Measurements from ENCODE around the gene ATP10D. TPM values are rescaled to one million over a fixed set of nuclear protein-coding genes. Genes with fewer than 3 reads are reported as not detected.
"Not testable (repeated sequence)": the region's sequence is repeated elsewhere in the genome, so short reads cannot be mapped to it uniquely, and the experiment has no call there.

ATP10D gene
- total RNA-seq, 1 experiment from 2014 or later: 6.8 TPM

GRCh38 chr4:47530801-47531200 is 45.7 kb downstream of the ATP10D start:
- in situ Hi-C loops (cut with HindIII; ENCODE audit: low pct_unique_long_range_greater_than_20kb, low sequenced_read_pairs): no loop called here
- DNase-seq (ENCODE audit: low read depth): no peak

- peak; percentile 54 for DNase-seq (ENCODE audit: low read depth)
- in situ Hi-C loops (cut with HindIII; ENCODE audit: low pct_unique_long_range_greater_than_20kb, low sequenced_read_pairs): no loop called here
Measured at GRCh38 chr4:47531241-47531953, 46.3 kb downstream of the ATP10D start.

GRCh38 chr4:47531954-47532321 is 46.9 kb downstream of the ATP10D start:
- in situ Hi-C loops (cut with HindIII; ENCODE audit: low pct_unique_long_range_greater_than_20kb, low sequenced_read_pairs): no loop called here
- no peak for DNase-seq (ENCODE audit: low read depth)

- in situ Hi-C loops (cut with HindIII; ENCODE audit: low pct_unique_long_range_greater_than_20kb, low sequenced_read_pairs): no loop called here
- DNase-seq (ENCODE audit: low read depth): no peak
Measured at GRCh38 chr4:47532658-47533057, 47.6 kb downstream of the ATP10D start.

GRCh38 chr4:47533689-47534347 is 48.7 kb downstream of the ATP10D start:
- no peak for DNase-seq (ENCODE audit: low read depth)
- in situ Hi-C loops (cut with HindIII; ENCODE audit: low pct_unique_long_range_greater_than_20kb, low sequenced_read_pairs): no loop called here

- DNase-seq (ENCODE audit: low read depth): no peak
- in situ Hi-C loops (cut with HindIII; ENCODE audit: low pct_unique_long_range_greater_than_20kb, low sequenced_read_pairs): no loop called here
Measured at GRCh38 chr4:47534772-47535171, 49.7 kb downstream of the ATP10D start.

- no peak for DNase-seq (ENCODE audit: low read depth)
- in situ Hi-C loops (cut with HindIII; ENCODE audit: low pct_unique_long_range_greater_than_20kb, low sequenced_read_pairs): no loop called here
Measured at GRCh38 chr4:47535567-47536147, 50.6 kb downstream of the ATP10D start.

GRCh38 chr4:47536966-47537365 is 51.9 kb downstream of the ATP10D start:
- DNase-seq (ENCODE audit: low read depth): no peak
- in situ Hi-C loops (cut with HindIII; ENCODE audit: low pct_unique_long_range_greater_than_20kb, low sequenced_read_pairs): no loop called here

- in situ Hi-C loops (cut with HindIII; ENCODE audit: low pct_unique_long_range_greater_than_20kb, low sequenced_read_pairs): no loop called here
- DNase-seq (ENCODE audit: low read depth): no peak
Measured at GRCh38 chr4:47538111-47538824, 53.2 kb downstream of the ATP10D start.

- no peak for DNase-seq (ENCODE audit: low read depth)
- in situ Hi-C loops (cut with HindIII; ENCODE audit: low pct_unique_long_range_greater_than_20kb, low sequenced_read_pairs): no loop called here
Measured at GRCh38 chr4:47538825-47539154, 53.7 kb downstream of the ATP10D start.

GRCh38 chr4:47542640-47543039 is 57.6 kb downstream of the ATP10D start:
- in situ Hi-C loops (cut with HindIII; ENCODE audit: low pct_unique_long_range_greater_than_20kb, low sequenced_read_pairs); DNase-seq (ENCODE audit: low read depth): not testable (repeated sequence)

- DNase-seq (ENCODE audit: low read depth): no peak
- in situ Hi-C loops (cut with HindIII; ENCODE audit: low pct_unique_long_range_greater_than_20kb, low sequenced_read_pairs): no loop called here
Measured at GRCh38 chr4:47543331-47543730, 58.3 kb downstream of the ATP10D start.

GRCh38 chr4:47550357-47550756 is 65.3 kb downstream of the ATP10D start:
- in situ Hi-C loops (cut with HindIII; ENCODE audit: low pct_unique_long_range_greater_than_20kb, low sequenced_read_pairs); DNase-seq (ENCODE audit: low read depth): not testable (repeated sequence)

GRCh38 chr4:47550899-47551548 is 65.9 kb downstream of the ATP10D start:
- in situ Hi-C loops (cut with HindIII; ENCODE audit: low pct_unique_long_range_greater_than_20kb, low sequenced_read_pairs): no loop called here
- DNase-seq (ENCODE audit: low read depth): no peak

- in situ Hi-C loops (cut with HindIII; ENCODE audit: low pct_unique_long_range_greater_than_20kb, low sequenced_read_pairs): no loop called here
Measured at GRCh38 chr4:47551682-47552081, 66.6 kb downstream of the ATP10D start.

GRCh38 chr4:47553329-47554125 is 68.5 kb downstream of the ATP10D start:
- DNase-seq (ENCODE audit: low read depth): no peak
- in situ Hi-C loops (cut with HindIII; ENCODE audit: low pct_unique_long_range_greater_than_20kb, low sequenced_read_pairs): no loop called here

More at GRCh38 chr4:47551682-47552081, 66.6 kb downstream of the ATP10D start:
- no peak for DNase-seq (ENCODE audit: low read depth)

- in situ Hi-C loops (cut with HindIII; ENCODE audit: low pct_unique_long_range_greater_than_20kb, low sequenced_read_pairs); DNase-seq (ENCODE audit: low read depth): not testable (repeated sequence)
Measured at GRCh38 chr4:47555920-47556319, 70.8 kb downstream of the ATP10D start.

- in situ Hi-C loops (cut with HindIII; ENCODE audit: low pct_unique_long_range_greater_than_20kb, low sequenced_read_pairs): no loop called here
- DNase-seq (ENCODE audit: low read depth): no peak
Measured at GRCh38 chr4:47557255-47557654, 72.2 kb downstream of the ATP10D start.
